Body of pancreas (tissue), 4 donors: ENCODE data around the gene FAH.

ENCODE experiments used
- CTCF ChIP-seq, 7 experiments: fragments of 450-650 bp in 4 of 7; fragments of 200-600 bp in 3 of 7; sonication (generic) in 3 of 7; IDR thresholded peaks; one replicate each; pipeline ENCODE4 v1.5.1; 2016 to 2019; ENCODE audit warnings: antibody characterized with exemption in 7 of 7
- POLR2A ChIP-seq, 3 donors: fragments of 450-650 bp; IDR thresholded peaks; one replicate each; pipeline ENCODE4 v1.6.1; 2016; ENCODE audit warnings: antibody characterized with exemption in 3 of 3, mild to moderate bottlenecking in 2 of 3

GRCh38 chr15:80211976-80212375 is 59.2 kb downstream of the FAH start:
- no peak for TF ChIP-seq CTCF (IDR thresholded peaks at IDR 0.05)
- TF ChIP-seq POLR2A (IDR thresholded peaks at IDR 0.05), result no peak
